PC-3 (cell line): ENCODE measurements around the gene TPX2. TPM values are rescaled to one million over a fixed set of nuclear protein-coding genes. Genes with fewer than 3 reads are reported as not detected.

Source experiments
- ATAC-seq: fragments of 200-7000 bp; cut with Tn5 transposase; 2 replicates; pipeline ENCODE4 v1.9.1; 2020; ENCODE audit warnings: mild to moderate bottlenecking, moderate library complexity
- BruUV-seq: library from RNA; stranded (reverse); fragments of 400-500 nt; replicated peaks from 2 replicates; lab custom pipeline; 2021; lab: Mats Ljungman, UMichigan
- CTCF ChIA-PET: fragments of 300-600 bp; sonication (Branson Sonifier 250); formaldehyde crosslinking; loops from one replicate; lab custom pipeline; 2022; ENCODE audit warnings: antibody characterized with exemption; lab: Charles Lee
- POLR2A ChIA-PET: fragments of 300-600 bp; sonication (Branson Sonifier 250); formaldehyde crosslinking; loops from one replicate; lab custom pipeline; 2022; ENCODE audit warnings: antibody characterized with exemption; ENCODE audit not compliant: unreplicated experiment; lab: Charles Lee
- DNase-seq: peaks from one replicate; pipeline ENCODE4 v3.0.0-alpha.2; 2015
- H2AFZ ChIP-seq: fragments of 300-600 bp; sonication (generic); 2 replicates; pipeline ENCODE4 v1.6.0; 2016; ENCODE audit warnings: antibody characterized with exemption, low read length
- H3F3A ChIP-seq: fragments of 300-600 bp; sonication (generic); one replicate; pipeline ENCODE4 v1.6.0; 2017; ENCODE audit warnings: antibody characterized with exemption, low read length, control low read depth, mild to moderate bottlenecking; ENCODE audit not compliant: unreplicated experiment
- H3K27ac ChIP-seq: fragments of 300-600 bp; sonication (generic); 2 replicates; pipeline ENCODE4 v1.5.1; 2016; ENCODE audit warnings: mild to moderate bottlenecking, low read length
- H3K27me3 ChIP-seq: fragments of 300-600 bp; sonication (generic); 2 replicates; pipeline ENCODE4 v1.6.1; 2016; ENCODE audit warnings: low read length, mixed read lengths
- H3K36me3 ChIP-seq: fragments of 300-600 bp; sonication (generic); 2 replicates; pipeline ENCODE4 v1.6.1; 2016; ENCODE audit warnings: low read depth, mixed run types, low read length, mixed read lengths
- H3K4me1 ChIP-seq: fragments of 300-600 bp; sonication (generic); 2 replicates; pipeline ENCODE4 v1.5.1; 2016; ENCODE audit warnings: low read length; ENCODE audit not compliant: insufficient read depth
- H3K4me2 ChIP-seq: fragments of 300-600 bp; sonication (generic); 2 replicates; pipeline ENCODE4 v1.6.0; 2016; ENCODE audit warnings: low read length
- H3K4me3 ChIP-seq: fragments of 300-600 bp; sonication (generic); 2 replicates; pipeline ENCODE4 v1.5.1; 2016; ENCODE audit warnings: mild to moderate bottlenecking, low read length, mixed read lengths
- H3K79me2 ChIP-seq: fragments of 300-600 bp; sonication (generic); 2 replicates; pipeline ENCODE4 v1.6.1; 2017; ENCODE audit warnings: low read length, mixed read lengths
- H3K9ac ChIP-seq: fragments of 300-600 bp; sonication (generic); 2 replicates; pipeline ENCODE4 v1.6.0; 2016; ENCODE audit warnings: mild to moderate bottlenecking, low read length
- H3K9me2 ChIP-seq: fragments of 300-600 bp; sonication (generic); replicated peaks from 2 replicates; pipeline ENCODE4 v1.6.1; 2016; ENCODE audit warnings: mixed run types, low read length, mixed read lengths
- H3K9me3 ChIP-seq: fragments of 300-600 bp; sonication (generic); 2 replicates; pipeline ENCODE4 v1.6.1; 2016; ENCODE audit warnings: low read length, mixed read lengths
- H4K20me1 ChIP-seq: fragments of 300-600 bp; sonication (generic); 2 replicates; pipeline ENCODE4 v1.6.1; 2016; ENCODE audit warnings: low read length, mixed read lengths
- EZH2 ChIP-seq: fragments of 300-600 bp; sonication (generic); IDR thresholded peaks from one replicate; pipeline ENCODE4 v1.6.1; 2017; ENCODE audit warnings: antibody characterized with exemption, mild to moderate bottlenecking, low read length; ENCODE audit not compliant: unreplicated experiment
- EZH2phosphoT487 ChIP-seq: fragments of 300-600 bp; sonication (generic); IDR thresholded peaks from 2 replicates; pipeline ENCODE4 v1.6.1; 2018; ENCODE audit warnings: mild to moderate bottlenecking, antibody characterized with exemption, low read length, borderline replicate concordance
- intact Hi-C: fragments of 100-400 bp; cut with micrococcal nuclease; formaldehyde crosslinking; loops from 2 replicates; pipeline ENCODE4 v1.9.0; 2023
- total RNA-seq: library from RNA; depleted of rRNA; stranded (reverse); fragments of >200 nt; gene quantifications from 2 replicates; pipeline ENCODE4 v1.2.3, GENCODE V29; 2014
- TF ChIP-seq, protein P1 (sequence below): fragments of 300-600 bp; sonication (generic); conservative IDR thresholded peaks from 2 replicates; pipeline ENCODE4 v1.5.1; 2017; ENCODE audit warnings: antibody characterized with exemption, low read depth, mild to moderate bottlenecking, low read length

The TPX2 gene
- total RNA-seq, 1 experiment from 2014 or later: 128 TPM

DNA sequence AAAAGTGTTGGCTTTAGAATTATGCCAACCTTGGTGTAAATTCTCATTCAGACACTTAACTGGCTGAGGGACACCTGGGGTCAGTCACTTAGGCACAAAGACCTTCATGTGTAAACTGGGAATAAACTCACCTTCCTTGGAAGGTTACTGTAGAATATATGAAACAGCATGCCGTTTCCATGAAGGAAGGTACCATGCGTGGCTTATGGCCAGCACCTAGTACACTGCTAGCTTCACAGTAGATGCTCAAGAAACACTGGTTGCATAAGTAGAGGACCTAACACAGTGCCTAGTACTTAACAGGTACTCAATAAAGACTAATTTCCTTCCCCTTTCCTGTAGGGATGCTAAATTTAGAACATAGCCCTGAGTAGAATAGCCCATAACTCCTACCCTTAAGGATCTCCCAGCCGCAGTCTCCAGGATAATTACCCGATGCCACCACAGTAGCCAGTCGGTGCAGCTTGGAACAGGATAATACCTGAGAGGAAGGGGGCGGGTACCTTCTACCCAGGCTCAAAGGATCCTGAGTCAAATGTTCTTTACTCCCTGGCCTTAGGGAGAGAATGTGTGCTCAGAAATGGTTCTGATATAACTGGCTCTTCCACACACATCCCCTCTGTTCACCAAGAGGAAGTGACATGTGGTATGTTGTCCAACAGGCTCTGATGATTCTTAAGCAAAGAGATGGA is 20.0 kb upstream of the TPX2 start:
- BruUV-seq: no TSS peak
- CTCF ChIA-PET: interaction anchor here (0.5 to 1.4 kb wide), 4 partner anchors 15 to 85 kb away, joined by 3 to 6 read pairs (median 4); no protein-coding TSS in a partner anchor
- Histone ChIP-seq H3K9me3 (no peaks in the 10 kb centered on the region), H3K4me1 (peaks cover 64% of the 10 kb centered on the region), H3K27ac (peak overlapping the region; percentile 93), H3K36me3 (peaks cover 64% of the 10 kb centered on the region), H3K9me2 (no peaks in the 10 kb centered on the region), H3K27me3 (no peaks in the 10 kb centered on the region), H4K20me1 (0 out of 2 replicates have a peak, but pooled peaks cover 4% of the 10 kb centered on the region), H3F3A (peaks cover 18% of the 10 kb centered on the region), H3K79me2 (peaks cover 93% of the 10 kb centered on the region), H2AFZ (no peak overlapping the region), H3K4me2 (peak overlapping the region; percentile 98), H3K9ac (peak overlapping the region; percentile 96), H3K4me3 (peak overlapping the region; percentile 95)
- intact Hi-C loops: no loop called here
- peak; percentile 87 for DNase-seq
- POLR2A ChIA-PET: interaction anchor here (0.6 to 3.2 kb wide), 7 partner anchors 8 to 114 kb away, joined by 3 to 33 read pairs (median 7); partner anchors contain the start of gene ID1
- peak; percentile 0 for ATAC-seq
- TF ChIP-seq EZH2: no peak
- TF ChIP-seq EZH2phosphoT487: no peak
- TF ChIP-seq, protein P1, sequence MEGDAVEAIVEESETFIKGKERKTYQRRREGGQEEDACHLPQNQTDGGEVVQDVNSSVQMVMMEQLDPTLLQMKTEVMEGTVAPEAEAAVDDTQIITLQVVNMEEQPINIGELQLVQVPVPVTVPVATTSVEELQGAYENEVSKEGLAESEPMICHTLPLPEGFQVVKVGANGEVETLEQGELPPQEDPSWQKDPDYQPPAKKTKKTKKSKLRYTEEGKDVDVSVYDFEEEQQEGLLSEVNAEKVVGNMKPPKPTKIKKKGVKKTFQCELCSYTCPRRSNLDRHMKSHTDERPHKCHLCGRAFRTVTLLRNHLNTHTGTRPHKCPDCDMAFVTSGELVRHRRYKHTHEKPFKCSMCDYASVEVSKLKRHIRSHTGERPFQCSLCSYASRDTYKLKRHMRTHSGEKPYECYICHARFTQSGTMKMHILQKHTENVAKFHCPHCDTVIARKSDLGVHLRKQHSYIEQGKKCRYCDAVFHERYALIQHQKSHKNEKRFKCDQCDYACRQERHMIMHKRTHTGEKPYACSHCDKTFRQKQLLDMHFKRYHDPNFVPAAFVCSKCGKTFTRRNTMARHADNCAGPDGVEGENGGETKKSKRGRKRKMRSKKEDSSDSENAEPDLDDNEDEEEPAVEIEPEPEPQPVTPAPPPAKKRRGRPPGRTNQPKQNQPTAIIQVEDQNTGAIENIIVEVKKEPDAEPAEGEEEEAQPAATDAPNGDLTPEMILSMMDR: no peak

DNA sequence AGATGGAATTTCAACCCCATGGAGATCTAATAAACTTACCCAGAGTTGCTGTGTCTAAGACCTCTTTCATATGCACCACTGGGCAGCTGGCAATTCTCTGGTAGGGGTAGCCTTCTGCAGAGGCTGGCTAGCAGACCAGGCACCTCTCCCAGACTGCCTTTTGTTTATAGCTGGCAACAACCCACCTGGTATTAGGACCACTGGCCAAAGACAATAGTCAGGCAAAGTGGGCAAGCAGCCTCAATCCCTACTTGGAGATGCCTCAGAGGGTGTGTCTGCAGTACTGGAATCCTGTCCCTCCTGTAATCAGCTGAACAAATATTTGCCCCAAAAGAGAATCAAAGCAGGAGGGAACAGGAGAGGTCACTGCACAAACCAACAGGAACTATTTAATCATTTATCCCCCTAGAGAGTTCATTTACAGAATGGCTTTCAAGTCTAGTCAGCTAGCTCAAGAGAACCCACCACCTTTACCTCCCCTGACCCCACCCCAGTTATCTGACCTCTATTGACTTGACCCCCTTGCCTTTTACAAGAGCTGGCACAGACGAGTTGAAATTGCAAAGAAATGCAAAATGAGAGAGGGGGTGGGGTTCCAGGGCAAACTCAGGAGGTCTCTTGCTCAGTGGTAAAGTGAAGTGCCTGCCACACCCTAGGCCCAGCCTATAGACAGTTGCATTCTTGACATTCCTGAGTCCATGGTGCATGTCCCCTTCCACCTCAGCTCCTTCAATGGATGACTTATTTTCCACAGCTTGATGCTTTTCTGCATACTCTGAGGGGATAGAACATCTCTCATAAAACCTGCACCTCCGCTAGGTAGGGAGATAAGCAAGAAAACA is 19.2 kb upstream of the TPX2 start:
- DNase-seq (peak; percentile 94), ATAC-seq (peak; percentile 53)
- Histone ChIP-seq H3K79me2 (peaks cover 85% of the 10 kb centered on the region), H4K20me1 (0 out of 2 replicates have a peak, but pooled peaks cover 4% of the 10 kb centered on the region), H3K4me1 (peaks cover 59% of the 10 kb centered on the region), H3K4me3 (peak overlapping the region; percentile 95), H3F3A (peaks cover 12% of the 10 kb centered on the region), H3K9ac (peak overlapping the region; percentile 96), H3K27ac (peak overlapping the region; percentile 93), H3K9me3 (no peaks in the 10 kb centered on the region), H2AFZ (no peak overlapping the region), H3K4me2 (peak overlapping the region; percentile 98), H3K36me3 (peaks cover 57% of the 10 kb centered on the region), H3K9me2 (no peaks in the 10 kb centered on the region), H3K27me3 (no peaks in the 10 kb centered on the region)
- TF ChIP-seq, protein P1: no peak
- TF ChIP-seq EZH2: no peak
- TF ChIP-seq EZH2phosphoT487: no peak
- BruUV-seq: no TSS peak
- CTCF ChIA-PET: interaction anchor here (0.5 to 1.4 kb wide), 4 partner anchors 15 to 86 kb away, joined by 3 to 12 read pairs (median 6); no protein-coding TSS in a partner anchor
- intact Hi-C loops: loop anchor here (1.0 to 5.0 kb wide), 3 partner anchors 8 to 158 kb away; no protein-coding TSS in a partner anchor
- POLR2A ChIA-PET: interaction anchor here (0.5 to 3.2 kb wide), 9 partner anchors 8 to 115 kb away, joined by 3 to 33 read pairs (median 5); partner anchors contain the start of gene ID1
